Activated naive CD8-positive, alpha-beta T cell treated with anti-CD3 and anti-CD28 coated beads, Interleukin-2, amount 10 ng/mL, durations not matched to agents 7 days and 5 days (primary cell): ENCODE results near the gene FUT6. TPM values are rescaled to one million over a fixed set of nuclear protein-coding genes. Genes with fewer than 3 reads are reported as not detected.
"Not testable (repeated sequence)": the region's sequence is repeated elsewhere in the genome, so short reads cannot be mapped to it uniquely, and the experiment has no call there.

Source experiments
- ATAC-seq: fragments of 150-1000 bp; cut with Tn5 transposase; one replicate; pipeline ENCODE4 v1.10.0; 2021; ENCODE audit warnings: low read depth, moderate library complexity
- POLR2A ChIA-PET: fragments of 350-600 bp; sonication (Branson Sonifier 250); formaldehyde crosslinking; loops from one replicate; lab custom pipeline; 2021; ENCODE audit warnings: antibody characterized with exemption; lab: Charles Lee
- DNase-seq: peaks from one replicate; pipeline ENCODE4 v3.0.0; 2021
- H3K27ac Mint-ChIP-seq: one replicate; pipeline ENCODE4 v1.8.0; 2022; ENCODE audit warnings: mild to moderate bottlenecking, mixed read lengths
- H3K27me3 Mint-ChIP-seq: one replicate; pipeline ENCODE4 v1.8.0; 2022; ENCODE audit warnings: mild to moderate bottlenecking, moderate library complexity, mixed read lengths
- H3K36me3 Mint-ChIP-seq: one replicate; pipeline ENCODE4 v1.8.0; 2021; ENCODE audit warnings: mild to moderate bottlenecking, mixed read lengths
- H3K4me1 Mint-ChIP-seq: one replicate; pipeline ENCODE4 v1.8.0; 2021; ENCODE audit warnings: mixed read lengths
- H3K4me3 Mint-ChIP-seq: one replicate; pipeline ENCODE4 v1.8.0; 2022; ENCODE audit warnings: mild to moderate bottlenecking, moderate library complexity, mixed read lengths
- H3K9me3 Mint-ChIP-seq: one replicate; pipeline ENCODE4 v1.8.0; 2021; ENCODE audit warnings: mixed read lengths
- total RNA-seq, 2 experiments: library from RNA; stranded (reverse); gene quantifications; one replicate each; pipeline ENCODE4 v1.2.3, GENCODE V29; 2021

Gene FUT6
- total RNA-seq, 2 experiments from 2014 or later, result 0.75 to 0.91 TPM

DNA sequence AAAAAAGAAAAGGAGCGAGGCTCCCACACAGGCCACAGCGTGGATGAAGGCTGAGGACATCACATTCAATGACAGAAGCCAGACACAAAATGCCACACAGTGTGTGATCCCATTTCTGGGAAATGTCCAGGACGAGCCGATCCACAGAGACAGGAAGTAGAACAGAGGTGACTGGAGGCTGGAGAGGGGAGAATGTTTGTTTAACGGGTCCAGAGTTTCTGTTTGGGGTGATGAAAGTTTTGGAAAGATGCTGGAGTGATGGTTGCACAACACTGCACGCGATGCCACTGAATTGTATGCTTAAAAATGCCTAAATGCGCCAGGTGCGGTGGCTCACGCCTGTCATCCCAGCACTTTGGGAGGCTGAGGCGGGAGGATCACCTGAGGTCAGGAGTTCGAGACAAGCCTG, 31.5 kb upstream of the FUT6 start:
- POLR2A ChIA-PET, result interaction anchor here (0.7 kb wide), 1 partner anchor 32 kb away, joined by 3 read pairs; the partner anchor contains the start of gene FUT6
- Mint-ChIP-seq H3K4me1 (peaks cover 3% of the 10 kb centered on the region), H3K4me3 (no peak overlapping the region), H3K27me3 (no peaks in the 10 kb centered on the region), H3K9me3 (no peaks in the 10 kb centered on the region), H3K36me3 (no peaks in the 10 kb centered on the region), H3K27ac (no peak overlapping the region)
- ATAC-seq, result no peak
- no peak for DNase-seq

DNA sequence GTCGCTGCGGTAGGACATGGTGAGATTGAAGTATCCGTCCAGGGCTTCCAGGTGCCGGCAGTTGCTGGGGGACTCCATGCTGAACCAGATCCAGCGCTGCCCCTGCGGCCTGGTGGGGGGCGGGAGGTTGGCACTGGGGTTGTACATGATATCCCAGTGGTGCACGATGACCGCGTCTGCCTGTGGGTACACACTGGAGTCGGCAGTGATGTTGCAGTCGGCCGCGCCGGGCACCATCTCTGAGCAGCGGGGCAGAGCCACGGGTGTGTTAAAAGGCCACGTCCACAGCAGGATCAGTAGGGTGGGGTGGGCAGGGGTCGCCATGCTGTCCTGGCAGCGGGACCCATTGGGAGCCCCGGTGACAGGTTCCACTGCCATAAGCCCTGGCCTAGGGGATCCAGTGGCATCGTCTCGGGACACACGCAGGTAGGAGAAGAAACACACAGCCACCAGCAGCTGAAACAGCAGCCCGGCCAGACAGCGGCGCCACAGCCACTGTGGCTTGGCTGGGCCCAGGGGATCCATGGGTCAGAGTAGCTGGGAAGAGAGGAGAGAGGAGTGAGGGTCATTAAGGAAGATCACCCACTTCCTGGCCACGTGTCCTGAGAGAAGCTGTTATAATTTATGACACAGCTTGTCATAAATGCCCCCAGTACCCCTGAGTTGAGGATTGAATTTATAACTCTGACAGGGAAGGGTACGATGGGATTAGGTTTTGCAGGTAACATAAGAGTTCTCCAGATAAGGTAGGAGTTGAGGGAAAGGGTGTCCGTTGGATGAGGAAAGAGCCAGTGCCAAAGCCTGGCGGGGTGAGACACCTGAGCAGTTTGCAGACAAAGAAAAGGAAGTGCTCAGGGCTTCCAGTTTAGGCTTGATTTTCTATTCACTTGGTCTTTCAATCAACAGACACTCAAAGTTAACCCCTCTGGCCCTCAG, 28.0 kb upstream of the FUT6 start:
- POLR2A ChIA-PET, result no interaction called here
- no peaks in the 10 kb centered on the region for H3K4me1 Mint-ChIP-seq
- no peak overlapping the region for H3K27ac Mint-ChIP-seq
- no peaks in the 10 kb centered on the region for H3K9me3 Mint-ChIP-seq
- H3K27me3 Mint-ChIP-seq, result no peaks in the 10 kb centered on the region
- H3K4me3 Mint-ChIP-seq, result no peak overlapping the region
- ATAC-seq (no peak), DNase-seq (no peak)
- no peaks in the 10 kb centered on the region for H3K36me3 Mint-ChIP-seq

DNA sequence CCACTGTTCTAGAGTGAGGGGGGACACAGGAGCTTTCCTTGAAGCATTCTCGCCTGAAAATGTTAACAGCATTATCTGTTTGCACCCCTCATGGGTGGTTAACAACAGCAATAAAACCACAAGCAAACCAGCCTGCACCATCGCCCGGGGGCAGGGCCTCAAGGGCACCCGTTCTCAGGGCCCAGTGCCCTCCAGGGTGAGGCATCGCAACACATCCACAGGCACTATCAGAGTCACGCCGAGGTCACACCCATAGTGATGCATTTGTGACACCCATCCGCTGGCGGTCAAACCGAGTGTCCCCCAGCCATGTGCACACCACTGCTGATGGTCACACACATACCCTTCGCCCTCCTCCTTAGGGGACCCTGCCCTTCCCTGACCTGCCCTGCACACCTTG, 26.3 kb upstream of the FUT6 start:
- no peak overlapping the region for H3K27ac Mint-ChIP-seq
- no peaks in the 10 kb centered on the region for H3K36me3 Mint-ChIP-seq
- H3K9me3 Mint-ChIP-seq, result no peaks in the 10 kb centered on the region
- POLR2A ChIA-PET, result no interaction called here
- no peak overlapping the region for H3K4me3 Mint-ChIP-seq
- no peaks in the 10 kb centered on the region for H3K27me3 Mint-ChIP-seq
- ATAC-seq (no peak), DNase-seq (no peak)
- no peaks in the 10 kb centered on the region for H3K4me1 Mint-ChIP-seq

DNA sequence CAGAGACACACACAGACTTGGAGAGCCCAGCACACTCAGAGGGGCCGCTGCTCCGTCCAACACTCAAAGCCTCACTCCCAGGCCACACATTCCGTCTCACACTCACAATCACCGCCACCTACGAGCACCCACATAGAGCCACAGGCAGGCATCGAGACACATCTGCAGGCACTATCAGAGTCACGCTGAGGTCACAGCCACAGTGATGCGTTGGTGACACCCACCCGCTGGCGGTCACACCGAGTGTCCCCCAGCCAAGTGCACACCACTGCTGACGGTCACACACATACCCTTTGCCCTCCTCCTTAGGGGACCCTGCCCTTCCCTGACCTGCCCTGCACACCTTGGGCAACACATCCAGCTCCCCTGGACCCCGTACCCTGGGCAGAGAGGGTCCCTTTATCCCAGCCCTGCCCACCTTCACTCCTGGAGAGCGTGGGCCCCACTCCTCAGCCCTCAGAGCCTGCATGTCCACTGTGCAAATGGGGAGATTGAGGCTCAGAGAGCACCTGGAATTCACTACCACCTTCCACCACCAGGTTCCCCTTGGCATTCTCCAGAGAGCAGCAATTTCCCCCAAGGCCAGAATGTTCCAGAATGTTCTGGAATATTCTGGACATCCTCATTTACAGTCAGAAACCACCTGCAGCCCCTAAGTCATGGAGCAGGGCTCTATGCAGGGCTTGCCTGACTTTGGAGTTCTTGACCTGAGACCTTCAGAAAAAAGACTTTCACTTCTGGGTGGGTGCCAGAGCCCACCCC, 25.4 kb upstream of the FUT6 start:
- no peak for ATAC-seq
- POLR2A ChIA-PET, result no interaction called here
- no peak overlapping the region for H3K27ac Mint-ChIP-seq
- no peak for DNase-seq
- H3K4me3 Mint-ChIP-seq, result no peak overlapping the region
- no peaks in the 10 kb centered on the region for H3K4me1 Mint-ChIP-seq
- H3K9me3 Mint-ChIP-seq, result no peaks in the 10 kb centered on the region
- H3K36me3 Mint-ChIP-seq, result no peaks in the 10 kb centered on the region
- no peaks in the 10 kb centered on the region for H3K27me3 Mint-ChIP-seq

DNA sequence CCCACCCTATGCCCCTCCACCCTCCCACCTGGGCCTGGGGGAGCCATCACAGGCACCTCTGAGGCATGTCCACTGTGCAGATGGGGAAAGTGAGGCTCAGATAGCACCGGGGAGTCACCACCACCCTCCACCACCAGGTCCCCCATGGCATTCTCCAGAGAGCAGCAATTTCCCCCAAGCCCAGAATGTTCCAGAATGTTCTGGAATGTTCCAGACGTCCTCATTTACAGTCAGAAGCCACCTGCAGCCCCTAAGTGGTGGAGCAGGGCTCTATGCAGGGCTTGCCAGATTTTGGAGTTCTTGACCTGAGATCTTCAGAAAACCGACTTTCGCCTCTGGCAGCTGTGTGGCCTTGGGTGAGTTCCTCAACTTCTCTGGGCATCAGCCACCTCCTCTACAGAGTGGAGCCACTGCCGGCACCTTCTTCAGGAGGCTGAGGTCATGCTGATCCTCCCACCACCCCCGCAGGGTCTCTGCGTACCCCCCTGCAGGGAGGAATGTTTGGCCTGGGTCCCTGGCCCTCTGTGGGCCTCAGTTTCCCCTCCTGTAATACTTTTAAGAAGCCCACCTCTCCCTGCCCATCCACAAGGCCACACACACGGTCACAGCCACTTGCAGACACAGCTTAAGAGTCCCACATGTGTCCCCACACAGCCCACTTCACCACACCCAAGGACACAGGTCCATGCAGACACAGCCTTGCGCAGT, 24.7 kb upstream of the FUT6 start:
- no peaks in the 10 kb centered on the region for H3K4me1 Mint-ChIP-seq

DNA sequence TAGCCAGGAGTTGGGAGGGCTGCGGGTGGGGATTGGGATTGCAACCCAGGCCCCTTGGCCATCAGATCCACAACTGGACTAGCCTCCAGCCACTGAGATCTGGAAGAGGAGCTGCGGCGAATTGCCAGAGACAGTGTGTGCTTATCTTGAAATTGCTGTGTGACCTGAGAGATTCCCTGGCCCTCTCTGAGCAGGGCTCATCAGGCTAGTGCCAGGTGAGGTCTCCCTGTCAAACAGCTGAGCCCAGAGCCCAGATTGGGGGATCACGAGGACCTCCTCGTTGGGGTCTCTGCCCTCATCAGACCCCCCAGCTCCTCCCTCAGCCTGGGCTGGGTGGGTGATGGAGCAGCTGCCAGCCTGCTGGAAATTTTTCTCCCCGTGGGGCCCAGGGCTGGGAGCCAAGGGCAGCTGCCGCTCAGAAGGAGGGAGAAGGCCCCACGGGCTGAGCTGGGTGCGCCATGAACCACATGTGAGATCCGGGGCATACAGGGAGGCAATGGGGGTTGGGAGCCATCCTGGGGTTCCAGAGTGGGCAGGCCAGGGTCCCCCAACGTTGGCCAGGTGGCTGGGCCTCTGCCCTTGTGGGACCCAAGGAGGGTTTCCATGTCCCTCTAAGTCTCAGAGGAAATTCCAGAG, 23.6 kb upstream of the FUT6 start:
- no peak for DNase-seq
- POLR2A ChIA-PET, result no interaction called here
- no peaks in the 10 kb centered on the region for H3K27me3 Mint-ChIP-seq
- no peaks in the 10 kb centered on the region for H3K4me1 Mint-ChIP-seq
- ATAC-seq, result no peak
- H3K27ac Mint-ChIP-seq, result peak overlapping the region; percentile 63
- H3K9me3 Mint-ChIP-seq, result no peaks in the 10 kb centered on the region
- no peak overlapping the region for H3K4me3 Mint-ChIP-seq
- no peaks in the 10 kb centered on the region for H3K36me3 Mint-ChIP-seq

More for the DNA sequence above, 24.7 kb upstream of the FUT6 start:
- Mint-ChIP-seq H3K4me3 (no peak overlapping the region), H3K27ac (no peak overlapping the region), H3K9me3 (no peaks in the 10 kb centered on the region), H3K36me3 (no peaks in the 10 kb centered on the region), H3K27me3 (no peaks in the 10 kb centered on the region)
- DNase-seq (no peak), ATAC-seq (no peak)
- POLR2A ChIA-PET, result no interaction called here

DNA sequence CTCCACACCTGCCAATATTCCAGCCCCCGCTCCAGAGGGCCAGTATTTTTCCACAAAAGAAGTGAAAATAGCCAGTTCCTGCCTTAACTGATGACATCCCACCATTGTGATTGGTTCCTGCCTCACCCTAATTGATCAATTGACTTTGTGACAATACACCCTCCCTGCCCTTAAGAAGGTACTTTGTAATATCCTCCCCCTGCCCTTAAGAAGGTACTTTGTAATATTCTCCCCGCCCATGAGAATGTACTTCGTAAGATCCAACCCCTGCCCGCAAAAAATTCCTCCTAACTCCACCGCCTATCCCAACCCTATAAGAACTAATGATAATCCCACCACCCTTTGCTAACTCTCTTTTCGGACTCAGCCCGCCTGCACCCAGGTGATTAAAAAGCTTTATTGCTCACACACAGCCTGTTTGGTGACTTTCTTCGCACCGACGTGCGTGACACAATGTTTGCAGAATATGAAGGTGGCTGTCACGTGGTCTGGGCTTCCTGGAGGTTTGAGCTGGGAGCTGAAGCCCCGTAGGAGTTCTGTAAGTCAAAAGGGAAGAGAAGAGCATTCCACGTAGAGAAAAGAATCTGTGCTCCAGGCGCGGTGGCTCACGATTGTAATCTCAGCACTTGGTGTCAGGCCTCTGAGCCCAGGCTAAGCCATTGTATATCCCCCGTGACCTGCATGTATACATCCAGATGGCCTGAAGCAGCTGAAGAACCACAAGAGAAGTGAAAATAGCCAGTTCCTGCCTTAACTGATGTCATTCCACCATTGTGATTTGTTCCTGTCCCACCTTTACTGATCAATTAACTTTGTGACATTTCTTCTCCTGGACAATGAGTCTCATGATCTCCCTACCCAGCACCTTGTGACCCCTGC, 17.9 kb upstream of the FUT6 start:
- peaks cover under 1% of the 10 kb centered on the region for H3K27me3 Mint-ChIP-seq
- no peak overlapping the region for H3K4me3 Mint-ChIP-seq
- H3K27ac Mint-ChIP-seq, result no peak overlapping the region
- H3K4me1 Mint-ChIP-seq, result peaks cover 6% of the 10 kb centered on the region
- POLR2A ChIA-PET, result interaction anchor here (1.1 kb wide), 1 partner anchor 30 kb away, joined by 3 read pairs; no protein-coding TSS in a partner anchor
- ATAC-seq (no peak), DNase-seq (no peak)
- H3K36me3 Mint-ChIP-seq, result no peaks in the 10 kb centered on the region
- H3K9me3 Mint-ChIP-seq, result no peaks in the 10 kb centered on the region

DNA sequence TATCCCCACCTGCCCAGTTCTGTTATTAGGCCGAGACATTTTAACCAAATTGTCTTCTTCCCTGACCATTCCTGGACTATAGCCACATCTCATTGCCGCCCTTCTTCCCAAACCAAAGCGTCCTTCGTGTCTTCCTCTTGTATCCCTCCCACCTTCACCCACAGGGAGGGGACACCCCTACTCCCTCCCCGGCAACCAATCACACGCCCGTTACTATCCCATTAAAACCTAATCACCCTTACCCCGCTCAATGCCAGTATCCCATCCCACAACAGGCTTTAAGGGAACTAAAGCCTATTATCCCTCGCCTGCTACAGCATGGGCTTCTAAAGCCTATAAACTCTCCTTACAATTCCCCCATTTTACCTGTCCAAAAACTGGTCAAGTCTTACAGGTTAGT, 15.6 kb upstream of the FUT6 start:
- H3K4me3 Mint-ChIP-seq, ATAC-seq, POLR2A ChIA-PET, H3K36me3 Mint-ChIP-seq, H3K4me1 Mint-ChIP-seq, H3K9me3 Mint-ChIP-seq, DNase-seq, H3K27me3 Mint-ChIP-seq, H3K27ac Mint-ChIP-seq: not testable (repeated sequence)

DNA sequence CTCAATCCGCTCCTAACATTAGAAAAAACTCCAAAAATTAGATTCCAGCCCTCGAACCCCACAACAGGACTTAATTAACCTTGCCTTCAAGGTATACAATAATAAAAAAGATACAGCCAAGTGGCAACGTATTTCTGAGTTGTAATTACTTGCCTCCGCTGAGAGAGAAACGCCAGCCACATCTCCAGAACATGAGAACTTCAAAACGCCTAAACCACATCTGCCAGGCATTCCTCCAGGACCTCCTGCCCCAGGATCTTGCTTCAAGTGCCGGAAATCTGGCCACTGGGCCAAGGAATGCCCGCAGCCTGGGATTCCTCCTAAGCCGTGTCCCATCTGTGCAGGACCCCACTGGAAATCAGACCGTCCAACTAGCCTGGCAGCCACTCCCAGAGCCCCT, 14.6 kb upstream of the FUT6 start:
- DNase-seq, H3K36me3 Mint-ChIP-seq, ATAC-seq, H3K9me3 Mint-ChIP-seq, H3K4me1 Mint-ChIP-seq, H3K27ac Mint-ChIP-seq, H3K27me3 Mint-ChIP-seq, H3K4me3 Mint-ChIP-seq, POLR2A ChIA-PET: not testable (repeated sequence)

DNA sequence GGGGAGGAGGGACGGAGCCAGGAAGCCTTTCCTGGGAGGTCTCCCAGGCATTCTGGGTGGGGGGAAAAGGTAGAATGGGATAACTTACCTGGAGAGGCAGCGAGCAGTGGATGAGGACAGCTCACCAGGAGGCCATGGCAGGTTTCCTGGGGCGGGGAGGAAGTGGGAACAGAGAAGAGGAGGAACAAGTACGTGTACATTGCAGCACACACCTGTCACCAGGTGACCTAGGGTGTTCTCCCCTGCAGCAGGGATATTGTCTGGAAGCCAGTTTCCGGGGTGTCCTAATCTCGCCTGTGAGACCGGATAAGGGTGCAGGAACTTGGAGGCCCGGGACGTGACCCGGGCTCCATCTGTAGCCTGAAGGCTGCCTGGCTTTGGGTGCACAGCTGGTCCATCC, 11.8 kb upstream of the FUT6 start, which contains the start of gene FUT3:
FUT3 (minus strand) TSS at position 148 of the 400 bp plus-strand sequence.
- no peaks in the 10 kb centered on the region for H3K36me3 Mint-ChIP-seq

DNA sequence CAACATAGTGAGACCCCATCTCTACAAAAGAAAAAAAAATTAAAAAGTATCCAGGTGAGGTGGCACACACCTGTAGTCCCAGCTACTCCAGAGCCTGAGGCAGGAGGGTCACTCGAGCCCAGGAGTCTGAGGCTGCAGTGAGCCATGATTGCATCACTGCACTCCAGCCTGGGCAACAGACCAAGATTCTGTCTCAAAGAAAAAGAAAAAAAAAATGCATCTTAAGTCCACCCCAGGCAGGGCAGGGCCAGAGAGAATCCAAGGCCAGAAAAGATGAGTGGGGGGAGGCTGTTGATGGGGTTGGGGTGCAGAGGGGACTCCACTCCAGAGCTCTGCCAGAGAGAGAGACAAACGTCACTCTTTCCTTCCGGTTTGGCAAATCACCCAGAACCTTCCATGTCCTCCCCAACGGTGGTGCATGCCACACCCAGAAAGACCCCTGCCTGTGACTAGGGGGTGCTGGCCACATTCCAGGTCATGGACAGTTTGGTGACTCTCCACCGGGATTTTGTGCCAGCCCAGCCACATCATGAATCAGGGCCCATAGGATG, 11.3 kb upstream of the FUT6 start:
- Mint-ChIP-seq H3K9me3 (no peaks in the 10 kb centered on the region), H3K4me3 (no peak overlapping the region), H3K27ac (peak overlapping the region; percentile 3), H3K4me1 (peaks cover 8% of the 10 kb centered on the region), H3K27me3 (peaks cover 2% of the 10 kb centered on the region), H3K36me3 (no peaks in the 10 kb centered on the region)
- POLR2A ChIA-PET, result no interaction called here
- ATAC-seq (no peak), DNase-seq (no peak)

More for the DNA sequence above, 11.8 kb upstream of the FUT6 start, which contains the start of gene FUT3:
- ATAC-seq, result no peak
- Mint-ChIP-seq H3K27ac (peak within 1 kb of the TSS; percentile 3), H3K9me3 (no peaks in the 10 kb centered on the region), H3K27me3 (peaks cover 2% of the 10 kb centered on the region), H3K4me3 (no peak within 1 kb of the TSS), H3K4me1 (peaks cover 8% of the 10 kb centered on the region)
- POLR2A ChIA-PET, result no interaction called here
- no peak for DNase-seq

DNA sequence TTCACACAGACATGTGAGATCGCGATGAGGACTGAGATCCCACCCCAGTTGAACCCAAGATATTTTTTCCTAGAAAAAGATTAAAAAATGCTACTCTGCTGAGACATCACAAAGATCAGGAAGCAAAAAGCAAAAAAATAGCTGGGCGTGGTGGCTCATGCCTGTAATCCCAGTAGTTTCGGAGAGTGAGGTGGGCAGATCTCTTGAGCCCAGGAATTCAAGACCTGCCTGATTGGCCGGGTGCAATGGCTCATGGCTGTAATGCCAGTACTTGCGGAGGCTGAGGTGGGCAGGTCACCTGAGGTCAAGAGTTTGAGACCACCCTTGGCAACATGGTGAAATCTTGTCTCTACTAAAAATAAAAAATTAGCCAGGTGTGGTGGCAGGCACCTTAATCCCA, 10.7 kb upstream of the FUT6 start:
- Mint-ChIP-seq H3K36me3 (no peaks in the 10 kb centered on the region), H3K4me3 (no peak overlapping the region), H3K27ac (no peak overlapping the region), H3K9me3 (no peaks in the 10 kb centered on the region), H3K4me1 (peaks cover 8% of the 10 kb centered on the region), H3K27me3 (peaks cover 2% of the 10 kb centered on the region)
- ATAC-seq, result no peak
- no peak for DNase-seq
- POLR2A ChIA-PET, result no interaction called here
